SK-N-SH (cell line): ENCODE measurements around the gene PTPN14.

ENCODE experiments used
- CHD2 ChIP-seq: fragments of 150-350 bp; IDR thresholded peaks from 2 replicates; pipeline ENCODE4 v1.6.1; 2018; ENCODE audit warnings: low read length; ENCODE audit not compliant: partially characterized antibody
- CTCF ChIP-seq: fragments of 200-600 bp; sonication (generic); IDR thresholded peaks from 2 replicates; pipeline ENCODE4 v1.6.1; 2017; ENCODE audit warnings: antibody characterized with exemption, mild to moderate bottlenecking, moderate library complexity
- EZH2phosphoT487 ChIP-seq: fragments of 200-600 bp; sonication (generic); IDR thresholded peaks from 2 replicates; pipeline ENCODE4 v1.6.1; 2017; ENCODE audit warnings: low read depth, mixed run types, mild to moderate bottlenecking, antibody characterized with exemption, moderate library complexity, borderline replicate concordance
- MAX ChIP-seq: IDR thresholded peaks from 2 replicates; pipeline ENCODE4 v1.4.0; 2012; ENCODE audit warnings: low read depth
- POLR2AphosphoS5 ChIP-seq: IDR thresholded peaks from 2 replicates; pipeline ENCODE4 v1.6.1; 2012; ENCODE audit warnings: low read depth, low read length
- RAD21 ChIP-seq: IDR thresholded peaks from 2 replicates; pipeline ENCODE4 v1.6.1; 2012; ENCODE audit warnings: mild to moderate bottlenecking, low read length
- RCOR1 ChIP-seq: fragments of 150-350 bp; IDR thresholded peaks from 2 replicates; pipeline ENCODE4 v1.6.1; 2017; ENCODE audit warnings: antibody characterized with exemption, low read length
- RFX5 ChIP-seq: IDR thresholded peaks from 2 replicates; pipeline ENCODE4 v1.6.1; 2012; ENCODE audit warnings: mild to moderate bottlenecking, improper control_type of control experiment, low read length
- SIN3A ChIP-seq: IDR thresholded peaks from 2 replicates; pipeline ENCODE4 v1.6.1; 2012; ENCODE audit warnings: low read depth, mild to moderate bottlenecking, low read length, moderate library complexity, borderline replicate concordance
- USF1 ChIP-seq: IDR thresholded peaks from 2 replicates; pipeline ENCODE4 v1.4.0; 2012; ENCODE audit warnings: low read depth, borderline replicate concordance
- ZBTB33 ChIP-seq: IDR thresholded peaks from 2 replicates; pipeline ENCODE4 v1.4.0; 2012; ENCODE audit warnings: low read depth, borderline replicate concordance

- TF ChIP-seq CTCF (no peak), RFX5 (no peak), CHD2 (no peak), SIN3A (no peak), POLR2AphosphoS5 (no peak), ZBTB33 (no peak), RCOR1 (no peak), EZH2phosphoT487 (no peak), USF1 (no peak), RAD21 (no peak), MAX (no peak)
Measured at GRCh38 chr1:214380986-214381695, 170.3 kb downstream of the PTPN14 start.
